Uterus (tissue), 4 donors: ENCODE results near the gene SEPTIN1. TPM values are rescaled to one million over a fixed set of nuclear protein-coding genes. Genes with fewer than 3 reads are reported as not detected.

ENCODE experiments used
- DNase-seq, 2 donors: peaks; one replicate each; pipeline ENCODE4 v3.0.0-alpha.2; 2019 to 2020
- H3K27ac ChIP-seq, 2 donors: fragments of 200-600 bp; sonication (generic); 1 replicate in 1 of 2; 2 replicates in 1 of 2; pipeline ENCODE4 v1.5.1; 2016 to 2018
- H3K27me3 ChIP-seq, 2 donors: fragments of 200-600 bp; sonication (generic); one replicate each; pipeline ENCODE4 v1.5.1; 2018 to 2019; ENCODE audit warnings: control low read depth in 1 of 2
- H3K36me3 ChIP-seq, 2 donors: fragments of 200-600 bp; sonication (generic); one replicate each; pipeline ENCODE4 v1.5.1; 2019; ENCODE audit warnings: control low read depth in 1 of 2
- H3K4me1 ChIP-seq, 2 donors: fragments of 200-600 bp; sonication (generic); one replicate each; pipeline ENCODE4 v1.5.1; 2018 to 2019; ENCODE audit warnings: control low read depth in 1 of 2
- H3K4me3 ChIP-seq, 2 donors: fragments of 200-600 bp; sonication (generic); 1 replicate in 1 of 2; 2 replicates in 1 of 2; pipeline ENCODE4 v1.5.1; 2018 to 2019; ENCODE audit warnings: mild to moderate bottlenecking in 1 of 2
- H3K9me3 ChIP-seq, 2 donors: fragments of 200-600 bp; sonication (generic); one replicate each; pipeline ENCODE4 v1.5.1; 2019; ENCODE audit warnings: control low read depth in 1 of 2
- CTCF ChIP-seq, 4 experiments: fragments of 200-600 bp in 2 of 4; fragments of 450-650 bp in 2 of 4; sonication (generic) in 2 of 4; IDR thresholded peaks; one replicate each; pipeline ENCODE4 v1.5.1; 2016 to 2019; ENCODE audit warnings: antibody characterized with exemption in 4 of 4, mild to moderate bottlenecking in 2 of 4, moderate library complexity in 1 of 4
- POLR2A ChIP-seq, 2 donors: fragments of 450-650 bp; IDR thresholded peaks; one replicate each; pipeline ENCODE4 v1.6.1; 2016; ENCODE audit warnings: antibody characterized with exemption in 2 of 2, mild to moderate bottlenecking in 1 of 2, moderate library complexity in 1 of 2
- intact Hi-C: fragments of 100-400 bp; cut with DNase I; formaldehyde crosslinking; loops from one replicate; pipeline ENCODE4 v1.15.1; 2023; ENCODE audit warnings: low total_unique reads
- total RNA-seq, 4 donors: library from RNA; depleted of rRNA in 3 of 4; stranded (reverse); fragments of >200 nt in 3 of 4; gene quantifications; one replicate each; pipeline versions ENCODE4 v1.1.0 to v1.2.4, GENCODE V29; 2014 to 2023
- donor health status: DM: yes; HTN: yes; CAD: no.

Gene SEPTIN1
- total RNA-seq, 4 donors from 2014 or later = 1.0 to 5.3 TPM; not detected in 2

DNA sequence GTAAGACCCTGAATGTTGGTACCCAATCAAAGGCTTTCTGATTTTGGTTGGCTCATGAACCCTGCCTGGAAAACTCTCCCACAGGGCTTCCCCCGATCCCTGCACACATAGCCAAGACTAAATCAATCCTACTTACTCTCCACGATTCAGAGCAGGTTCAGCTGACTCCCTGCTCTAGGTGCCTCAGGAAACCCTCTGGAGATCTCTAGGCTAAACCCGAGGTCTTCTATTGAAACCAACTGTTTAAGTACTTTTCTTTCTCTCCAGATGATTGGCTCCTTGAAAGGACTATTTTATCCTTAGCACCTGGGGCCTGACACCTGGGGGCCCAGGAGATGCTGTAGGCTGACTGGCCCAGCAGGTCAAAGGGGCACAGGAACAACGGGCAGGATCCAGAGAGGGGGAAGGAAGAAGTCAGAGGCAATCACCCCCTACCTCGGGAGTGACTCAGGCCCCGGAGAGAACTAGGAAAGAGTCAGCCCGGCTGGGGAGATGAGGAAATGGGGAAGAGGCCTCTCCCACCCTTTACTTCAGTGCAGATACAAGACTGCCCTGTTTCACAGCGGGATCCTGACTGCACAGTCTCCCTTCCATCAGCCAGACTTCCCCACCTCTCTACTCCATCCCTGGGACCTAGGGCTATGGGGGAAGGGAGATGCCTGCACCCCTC is 14.1 kb downstream of the SEPTIN1 start:
- Histone ChIP-seq H3K9me3 (no peaks in the 10 kb centered on the region), H3K4me3 (peak overlapping the region; percentile 70 to 98), H3K4me1 (peaks cover 0 to 12% of the 10 kb centered on the region in 2 donors), H3K27me3 (no peaks in the 10 kb centered on the region), H3K36me3 (no peaks in the 10 kb centered on the region), H3K27ac (peak overlapping the region; percentile 86 to 93)
- intact Hi-C loops = no loop called here
- DNase-seq = no peak
- no peak for TF ChIP-seq CTCF (IDR thresholded peaks at IDR 0.05)
- no peak for TF ChIP-seq POLR2A (IDR thresholded peaks at IDR 0.05)

GRCh38 chr16:30367349-30368009 is 14.9 kb downstream of the SEPTIN1 start:
- no peak for TF ChIP-seq CTCF (IDR thresholded peaks at IDR 0.05)
- TF ChIP-seq POLR2A (IDR thresholded peaks at IDR 0.05) = no peak
- H3K9me3 ChIP-seq = no peaks in the 10 kb centered on the region
- intact Hi-C loops = no loop called here
- peak overlapping the region in 1 of 2 donors; percentile 93 for H3K27ac ChIP-seq
- H3K4me1 ChIP-seq = peaks cover 0 to 12% of the 10 kb centered on the region in 2 donors
- peak overlapping the region; percentile 70 to 98 for H3K4me3 ChIP-seq
- no peaks in the 10 kb centered on the region for H3K36me3 ChIP-seq
- no peaks in the 10 kb centered on the region for H3K27me3 ChIP-seq
- DNase-seq = no peak

GRCh38 chr16:30366511-30366910 is 15.8 kb downstream of the SEPTIN1 start:
- Histone ChIP-seq H3K27ac (no peak overlapping the region), H3K9me3 (no peaks in the 10 kb centered on the region), H3K36me3 (no peaks in the 10 kb centered on the region), H3K4me3 (no peak overlapping the region), H3K4me1 (peaks cover 0 to 12% of the 10 kb centered on the region in 2 donors), H3K27me3 (no peaks in the 10 kb centered on the region)
- intact Hi-C loops = no loop called here
- no peak for TF ChIP-seq CTCF (IDR thresholded peaks at IDR 0.05)
- no peak for TF ChIP-seq POLR2A (IDR thresholded peaks at IDR 0.05)
- DNase-seq = no peak

- Histone ChIP-seq H3K27ac (no peak overlapping the region), H3K4me3 (no peak overlapping the region), H3K36me3 (no peaks in the 10 kb centered on the region), H3K9me3 (no peaks in the 10 kb centered on the region), H3K27me3 (no peaks in the 10 kb centered on the region), H3K4me1 (peaks cover 0 to 12% of the 10 kb centered on the region in 2 donors)
- intact Hi-C loops = no loop called here
- DNase-seq = no peak
- no peak for TF ChIP-seq POLR2A (IDR thresholded peaks at IDR 0.05)
- TF ChIP-seq CTCF (IDR thresholded peaks at IDR 0.05) = no peak
Measured at GRCh38 chr16:30365200-30365599, 17.2 kb downstream of the SEPTIN1 start.

- intact Hi-C loops = no loop called here
- Histone ChIP-seq H3K36me3 (no peaks in the 10 kb centered on the region), H3K4me3 (no peak overlapping the region), H3K27ac (no peak overlapping the region), H3K27me3 (no peaks in the 10 kb centered on the region), H3K4me1 (peaks cover 2 to 8% of the 10 kb centered on the region in 2 donors), H3K9me3 (no peaks in the 10 kb centered on the region)
- DNase-seq = no peak
- TF ChIP-seq POLR2A (IDR thresholded peaks at IDR 0.05) (no peak), CTCF (IDR thresholded peaks at IDR 0.05) (no peak)
Measured at GRCh38 chr16:30361180-30361579, 21.2 kb downstream of the SEPTIN1 start.
